Ovary (tissue), 9 donors: Measurements from ENCODE around the gene TAB2. TPM values are rescaled to one million over a fixed set of nuclear protein-coding genes. Genes with fewer than 3 reads are reported as not detected.

Experiments used
- DNase-seq, 5 donors: peaks; one replicate each; pipeline ENCODE4 v3.0.0-alpha.2; 2019 to 2020
- H3K27ac ChIP-seq, 2 donors: fragments of 200-600 bp; one replicate each; pipeline versions ENCODE4 v1.5.1 to v1.8.0; 2019 to 2022
- H3K27me3 ChIP-seq: fragments of 200-600 bp; one replicate; pipeline ENCODE4 v1.8.0; 2022
- H3K36me3 ChIP-seq: fragments of 200-600 bp; sonication (generic); one replicate; pipeline ENCODE4 v1.5.1; 2019
- H3K4me1 ChIP-seq: one replicate; pipeline ENCODE4 v1.8.1; 2013; ENCODE audit warnings: mild to moderate bottlenecking, moderate library complexity; ENCODE audit not compliant: insufficient read depth
- H3K4me3 ChIP-seq: fragments of 200-600 bp; sonication (generic); one replicate; pipeline ENCODE4 v1.5.1; 2017
- H3K9me3 ChIP-seq, 2 donors: fragments of 200-600 bp in 1 of 2; sonication (generic) in 1 of 2; one replicate each; pipeline versions ENCODE4 v1.5.1 to v1.8.1; 2013 to 2019; ENCODE audit warnings: mild to moderate bottlenecking in 1 of 2, moderate library complexity in 1 of 2
- EP300 ChIP-seq: sonication (generic); formaldehyde crosslinking; IDR thresholded peaks from one replicate; pipeline ENCODE4 v1.6.1; 2017; ENCODE audit warnings: antibody characterized with exemption
- POLR2A ChIP-seq: fragments of 450-650 bp; IDR thresholded peaks from one replicate; pipeline ENCODE4 v1.6.1; 2017; ENCODE audit warnings: antibody characterized with exemption, mild to moderate bottlenecking, moderate library complexity
- WGBS, 3 donors: extraction: QIAGEN DNeasy Blood & Tissue Kit in 1 of 3; methylation state at CpG; one replicate each; pipeline versions ENCODE4 v1.1.5 to v1.1.7; 2013 to 2017; 5-methylcytosine and 5-hydroxymethylcytosine counted together
- intact Hi-C, 4 donors: fragments of 100-400 bp; cut with DNase I; formaldehyde crosslinking; loops; one replicate each; pipeline versions ENCODE4 v1.11.0 to v1.15.1; 2022 to 2023
- polyA plus RNA-seq, 2 donors: library from polyadenylated mRNA; stranded (reverse); fragments of 200-250 nt in 1 of 2; fragments of 350-450 nt in 1 of 2; fragmentation: Illumina TruSeq in 1 of 2; extraction: RNeasy Lipid Tissue Mini Kit (QIAGEN cat#74804) in 1 of 2; gene quantifications; one replicate each; pipeline ENCODE4 v1.2.3, GENCODE V29; 2013 to 2014
- total RNA-seq, 7 donors: library from RNA; depleted of rRNA in 2 of 7; stranded (reverse); fragments of >200 nt in 2 of 7; fragmentation: NEBNext Ultra II Directional in 3 of 7; extraction: Animal tissue kit (Norgen Biotek cat#: 25700) in 3 of 7; gene quantifications; one replicate each; pipeline versions ENCODE4 v1.1.0 to v1.2.4, GENCODE V29; 2016 to 2023
- TF ChIP-seq, protein P1 (sequence below), 3 donors: fragments of 450-650 bp in 2 of 3; fragments of 200-600 bp in 1 of 3; IDR thresholded peaks; one replicate each; pipeline versions ENCODE4 v1.5.1 to v1.8.0; 2016 to 2022; ENCODE audit warnings: antibody characterized with exemption in 3 of 3, mild to moderate bottlenecking in 1 of 3
- donor health status: DM: no; HTN: no; CAD: no; lungs with moderate emphysema.
- donor health status: DM: no; HTN: no; CAD: no.
- donor health status: Bipolar disorder and iron deficiency.
- donor health status: DM: yes; HTN: yes; CAD: no.
- donor health status: DM: no; HTN: no; CAD: no.
- donor health status: DM: yes; HTN: yes; CAD: no.

TAB2 gene
- total and polyA plus RNA-seq, 9 donors = 39.6 to 75.9 (median 62.6) TPM

DNA sequence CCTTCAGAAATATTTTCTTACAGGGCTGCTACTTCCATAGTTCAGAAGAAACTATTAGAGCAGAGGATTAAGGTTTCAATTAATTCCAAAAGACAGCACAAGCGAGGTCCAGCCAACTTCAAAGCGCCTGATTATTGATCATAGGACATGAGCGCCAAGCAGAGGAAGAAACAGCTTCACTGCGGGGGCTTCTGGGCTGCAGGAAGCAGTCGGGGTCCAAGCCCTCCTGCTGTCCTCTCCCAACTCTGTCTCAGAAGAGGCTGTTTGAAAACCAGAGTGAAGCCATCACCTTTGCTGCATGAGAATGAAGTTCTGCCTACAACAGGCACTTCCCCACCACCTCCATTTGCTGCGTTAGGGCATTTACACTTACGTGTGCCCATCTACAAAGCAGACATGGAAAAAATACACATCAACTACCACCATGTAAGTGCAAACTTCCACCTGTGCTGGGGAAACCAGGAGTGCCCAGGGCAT is 106.5 kb downstream of the TAB2 start:
- H3K27me3 ChIP-seq = no peaks in the 10 kb centered on the region
- H3K4me1 ChIP-seq = peaks cover 3% of the 10 kb centered on the region
- 53 to 66% (median 59%) methylated on average over 7 of the region's 7 CpGs for WGBS, 3 donors
- intact Hi-C loops = loop anchor here in 1 of 4 donors (10.0 kb wide), 1 partner anchor 389 kb away; no protein-coding TSS in a partner anchor
- H3K9me3 ChIP-seq = no peaks in the 10 kb centered on the region
- no peak overlapping the region for H3K27ac ChIP-seq
- DNase-seq = no peak
- TF ChIP-seq EP300 (no peak), POLR2A (no peak)
- TF ChIP-seq, protein P1, sequence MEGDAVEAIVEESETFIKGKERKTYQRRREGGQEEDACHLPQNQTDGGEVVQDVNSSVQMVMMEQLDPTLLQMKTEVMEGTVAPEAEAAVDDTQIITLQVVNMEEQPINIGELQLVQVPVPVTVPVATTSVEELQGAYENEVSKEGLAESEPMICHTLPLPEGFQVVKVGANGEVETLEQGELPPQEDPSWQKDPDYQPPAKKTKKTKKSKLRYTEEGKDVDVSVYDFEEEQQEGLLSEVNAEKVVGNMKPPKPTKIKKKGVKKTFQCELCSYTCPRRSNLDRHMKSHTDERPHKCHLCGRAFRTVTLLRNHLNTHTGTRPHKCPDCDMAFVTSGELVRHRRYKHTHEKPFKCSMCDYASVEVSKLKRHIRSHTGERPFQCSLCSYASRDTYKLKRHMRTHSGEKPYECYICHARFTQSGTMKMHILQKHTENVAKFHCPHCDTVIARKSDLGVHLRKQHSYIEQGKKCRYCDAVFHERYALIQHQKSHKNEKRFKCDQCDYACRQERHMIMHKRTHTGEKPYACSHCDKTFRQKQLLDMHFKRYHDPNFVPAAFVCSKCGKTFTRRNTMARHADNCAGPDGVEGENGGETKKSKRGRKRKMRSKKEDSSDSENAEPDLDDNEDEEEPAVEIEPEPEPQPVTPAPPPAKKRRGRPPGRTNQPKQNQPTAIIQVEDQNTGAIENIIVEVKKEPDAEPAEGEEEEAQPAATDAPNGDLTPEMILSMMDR (IDR thresholded peaks at IDR 0.05) = no peak
- H3K36me3 ChIP-seq = no peaks in the 10 kb centered on the region
- H3K4me3 ChIP-seq = no peak overlapping the region

GRCh38 chr6:149425224-149425623 is 107.7 kb downstream of the TAB2 start:
- no peak overlapping the region for H3K4me3 ChIP-seq
- 89 to 95% (median 92%) methylated on average over 8 of the region's 8 CpGs for WGBS, 3 donors
- intact Hi-C loops = loop anchor here in 3 of 4 donors (5.0 to 10.0 kb wide), 4 partner anchors 333 to 393 kb away; no protein-coding TSS in a partner anchor
- H3K9me3 ChIP-seq = no peaks in the 10 kb centered on the region
- H3K27ac ChIP-seq = no peak overlapping the region
- H3K27me3 ChIP-seq = no peaks in the 10 kb centered on the region
- no peak for DNase-seq
- TF ChIP-seq EP300 (no peak), POLR2A (no peak)
- TF ChIP-seq, protein P1 (IDR thresholded peaks at IDR 0.05) = no peak
- H3K36me3 ChIP-seq = no peaks in the 10 kb centered on the region
- peaks cover 3% of the 10 kb centered on the region for H3K4me1 ChIP-seq

- no peak overlapping the region for H3K4me3 ChIP-seq
- H3K36me3 ChIP-seq = no peaks in the 10 kb centered on the region
- no peaks in the 10 kb centered on the region for H3K9me3 ChIP-seq
- no peak for DNase-seq
- TF ChIP-seq EP300 = no peak
- TF ChIP-seq, protein P1 (IDR thresholded peaks at IDR 0.05) = no peak
- no peak for TF ChIP-seq POLR2A
- H3K27ac ChIP-seq = no peak overlapping the region
- peaks cover 3% of the 10 kb centered on the region for H3K4me1 ChIP-seq
- 93 to 97% (median 97%) methylated on average over 5 of the region's 5 CpGs for WGBS, 3 donors
- H3K27me3 ChIP-seq = no peaks in the 10 kb centered on the region
- intact Hi-C loops = loop anchor here in 3 of 4 donors (5.0 to 10.0 kb wide), 4 partner anchors 333 to 393 kb away; no protein-coding TSS in a partner anchor
Observed at GRCh38 chr6:149425754-149426153, 108.2 kb downstream of the TAB2 start.

DNA sequence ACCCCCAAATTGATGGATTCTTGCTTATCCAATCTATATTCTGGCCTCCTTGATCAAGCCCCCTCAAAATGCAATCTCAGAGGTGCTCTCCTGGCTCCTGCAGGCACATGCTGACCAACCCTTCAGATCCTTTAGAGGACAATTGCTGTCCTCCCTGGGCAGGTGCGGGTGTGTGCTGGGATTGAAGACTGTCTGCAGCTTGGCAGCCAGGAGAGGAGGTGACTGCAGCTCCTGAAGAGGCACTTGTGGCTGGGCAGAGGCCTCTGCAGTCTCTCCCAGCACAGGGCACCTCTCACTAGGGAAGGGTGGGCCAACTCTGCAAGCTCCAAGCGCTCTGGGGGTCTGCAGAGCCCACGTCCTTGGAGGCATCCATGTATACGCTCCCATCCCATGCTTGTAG is 111.1 kb downstream of the TAB2 start:
- no peaks in the 10 kb centered on the region for H3K9me3 ChIP-seq
- 94 to 98% (median 96%) methylated on average over 3 to 4 of the region's 4 CpGs for WGBS, 3 donors
- H3K27me3 ChIP-seq = no peaks in the 10 kb centered on the region
- DNase-seq = no peak
- H3K4me3 ChIP-seq = no peak overlapping the region
- TF ChIP-seq POLR2A (no peak), EP300 (no peak)
- TF ChIP-seq, protein P1 (IDR thresholded peaks at IDR 0.05) = no peak
- peaks cover 5% of the 10 kb centered on the region for H3K4me1 ChIP-seq
- H3K27ac ChIP-seq = no peak overlapping the region
- intact Hi-C loops = loop anchor here in 3 of 4 donors (5.0 to 10.0 kb wide), 4 partner anchors 336 to 396 kb away; no protein-coding TSS in a partner anchor
- no peaks in the 10 kb centered on the region for H3K36me3 ChIP-seq
